ENCODE results near the gene SLC4A5. TPM values are rescaled to one million over a fixed set of nuclear protein-coding genes. Genes with fewer than 3 reads are reported as not detected.
"Not testable (repeated sequence)": the region's sequence is repeated elsewhere in the genome, so short reads cannot be mapped to it uniquely, and the experiment has no call there.

Gene SLC4A5
- total RNA-seq, 1 donor from 2014 or later, result 0.89 TPM

- peak; percentile 19 for DNase-seq (ENCODE audit: low read depth)
Measured at GRCh38 chr2:74199871-74200305, 143.3 kb downstream of the SLC4A5 start.

- DNase-seq (ENCODE audit: low read depth), result no peak
Measured at GRCh38 chr2:74199275-74199701, 143.9 kb downstream of the SLC4A5 start.

- DNase-seq (ENCODE audit: low read depth), result peak; percentile 66
Measured at GRCh38 chr2:74198461-74199274, 144.5 kb downstream of the SLC4A5 start, which contains the start of gene MTHFD2. Gene MTHFD2, plus strand, starts transcription at chr2:74198615. Its CDS starts 27 bp downstream, at chr2:74198642.

- DNase-seq (ENCODE audit: low read depth), result peak; percentile 97
Measured at GRCh38 chr2:74198023-74198460, 145.2 kb downstream of the SLC4A5 start.

- no peak for DNase-seq (ENCODE audit: low read depth)
Measured at GRCh38 chr2:74197049-74197448, 146.2 kb downstream of the SLC4A5 start.

GRCh38 chr2:74194799-74195198 is 148.4 kb downstream of the SLC4A5 start:
- no peak for DNase-seq (ENCODE audit: low read depth)

- DNase-seq (ENCODE audit: low read depth), result no peak
Measured at GRCh38 chr2:74191596-74192380, 151.4 kb downstream of the SLC4A5 start.

GRCh38 chr2:74188696-74189095 is 154.5 kb downstream of the SLC4A5 start:
- DNase-seq (ENCODE audit: low read depth), result no peak

GRCh38 chr2:74188018-74188601 is 155.1 kb downstream of the SLC4A5 start:
- DNase-seq (ENCODE audit: low read depth), result no peak

- DNase-seq (ENCODE audit: low read depth), result not testable (repeated sequence)
Measured at GRCh38 chr2:74186706-74187105, 156.5 kb downstream of the SLC4A5 start.

GRCh38 chr2:74186038-74186437 is 157.2 kb downstream of the SLC4A5 start:
- no peak for DNase-seq (ENCODE audit: low read depth)

- DNase-seq (ENCODE audit: low read depth), result no peak
Measured at GRCh38 chr2:74183878-74184277, 159.3 kb downstream of the SLC4A5 start.

- DNase-seq (ENCODE audit: low read depth), result no peak
Measured at GRCh38 chr2:74181739-74182138, 161.5 kb downstream of the SLC4A5 start.

- DNase-seq (ENCODE audit: low read depth), result no peak
Measured at GRCh38 chr2:74179063-74179865, 164.0 kb downstream of the SLC4A5 start.

- DNase-seq (ENCODE audit: low read depth), result peak; percentile 94
Measured at GRCh38 chr2:74178211-74179062, 164.8 kb downstream of the SLC4A5 start, which contains the start of gene MOB1A. Gene MOB1A, minus strand, starts transcription at chr2:74178879. Its CDS starts 205 bp downstream, at chr2:74178674.

GRCh38 chr2:74177696-74178095 is 165.5 kb downstream of the SLC4A5 start:
- DNase-seq (ENCODE audit: low read depth), result no peak

- no peak for DNase-seq (ENCODE audit: low read depth)
Measured at GRCh38 chr2:74174909-74175308, 168.3 kb downstream of the SLC4A5 start.

- DNase-seq (ENCODE audit: low read depth), result no peak
Measured at GRCh38 chr2:74168739-74169138, 174.5 kb downstream of the SLC4A5 start.
